ENCODE data around the gene ASB10. TPM values are rescaled to one million over a fixed set of nuclear protein-coding genes. Genes with fewer than 3 reads are reported as not detected.

Gene ASB10
- total and polyA plus RNA-seq, 2 donors (not counting 1 experiment from before 2014, with no cell fraction given) = not detected

GRCh38 chr7:151141855-151142685 lies 45.0 kb downstream of the ASB10 start:
- no peaks in the 10 kb centered on the region for H3K9me3 ChIP-seq (ENCODE audit: control insufficient read depth, insufficient read depth, low read depth, low read length)
- no peaks in the 10 kb centered on the region for H3K27me3 ChIP-seq (ENCODE audit: control insufficient read depth, insufficient read depth, low read length)
- no peak overlapping the region for H3K4me3 ChIP-seq (replicated peaks in 1 of 4; ENCODE audit: control extremely low read depth in 1 of 4, insufficient read depth in 1 of 4, low read depth in 3 of 4, low read length in 4 of 4)
- TF ChIP-seq EZH2 (IDR thresholded peaks at IDR 0.05; ENCODE audit: low read length, missing control alignments) (no peak), CTCF (conservative IDR thresholded peaks at IDR 0.05 in 1 of 2, IDR thresholded peaks at IDR 0.05 in 1 of 2; ENCODE audit: low read depth in 1 of 2, low read length in 2 of 2) (no peak)
- H3K4me1 ChIP-seq (ENCODE audit: control insufficient read depth, extremely low read depth, insufficient read depth, low read length) = no peaks in the 10 kb centered on the region
- no peak overlapping the region for H3K9ac ChIP-seq (ENCODE audit: insufficient read depth, low read length)
- peaks cover 15% of the 10 kb centered on the region for H3K36me3 ChIP-seq (ENCODE audit: control insufficient read depth, insufficient read depth, low read length)
- no peak overlapping the region for H3K27ac ChIP-seq (ENCODE audit: insufficient read depth, low read length)
- no peak overlapping the region for H2AFZ ChIP-seq (ENCODE audit: low read length)
- no peaks in the 10 kb centered on the region for H4K20me1 ChIP-seq (ENCODE audit: control insufficient read depth, extremely low read depth, insufficient read depth, low read length)
- no peaks in the 10 kb centered on the region for H3K79me2 ChIP-seq (ENCODE audit: control insufficient read depth, insufficient read depth, low read length)
- no peak for DNase-seq (ENCODE audit: low read depth in 2 of 2)
- no peak overlapping the region for H3K4me2 ChIP-seq (ENCODE audit: extremely low read depth, insufficient read depth, low read length)

DNA sequence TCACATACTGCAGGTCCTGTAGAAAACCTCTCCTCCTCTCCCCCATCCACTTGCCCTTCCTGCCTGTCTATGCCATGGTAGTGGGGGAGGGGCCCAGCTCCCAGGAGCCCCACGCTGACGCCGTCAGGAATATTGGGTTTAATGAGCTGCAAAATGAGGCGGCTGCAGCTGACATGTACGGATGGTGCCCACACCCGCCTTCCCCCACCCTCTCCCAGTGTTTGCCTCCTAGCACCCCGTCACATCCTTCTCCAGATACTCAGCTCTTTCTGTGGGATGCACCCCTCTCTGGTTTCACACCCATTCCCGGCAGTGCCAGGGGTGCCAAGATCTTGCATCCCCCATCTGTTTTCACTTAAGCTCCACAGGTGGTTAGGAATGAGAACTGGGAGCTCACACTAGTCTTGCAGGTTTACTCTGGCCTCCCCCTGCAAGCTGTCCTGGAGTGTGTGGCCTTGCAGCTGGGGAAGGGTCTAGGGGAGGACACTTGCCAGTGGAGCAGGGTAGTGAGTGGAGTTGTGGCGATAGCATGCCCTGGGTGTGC lies 45.7 kb downstream of the ASB10 start:
- no peak overlapping the region for H2AFZ ChIP-seq (ENCODE audit: low read length)
- DNase-seq (ENCODE audit: low read depth in 2 of 2) = no peak
- H3K79me2 ChIP-seq (ENCODE audit: control insufficient read depth, insufficient read depth, low read length) = no peaks in the 10 kb centered on the region
- H3K4me3 ChIP-seq (replicated peaks in 1 of 4; ENCODE audit: control extremely low read depth in 1 of 4, insufficient read depth in 1 of 4, low read depth in 3 of 4, low read length in 4 of 4) = no peak overlapping the region
- no peaks in the 10 kb centered on the region for H3K27me3 ChIP-seq (ENCODE audit: control insufficient read depth, insufficient read depth, low read length)
- TF ChIP-seq EZH2 (IDR thresholded peaks at IDR 0.05; ENCODE audit: low read length, missing control alignments) = no peak
- TF ChIP-seq CTCF (conservative IDR thresholded peaks at IDR 0.05 in 1 of 2, IDR thresholded peaks at IDR 0.05 in 1 of 2; ENCODE audit: low read depth in 1 of 2, low read length in 2 of 2) = no peak
- H3K4me2 ChIP-seq (ENCODE audit: extremely low read depth, insufficient read depth, low read length) = no peak overlapping the region
- H3K4me1 ChIP-seq (ENCODE audit: control insufficient read depth, extremely low read depth, insufficient read depth, low read length) = no peaks in the 10 kb centered on the region
- H3K27ac ChIP-seq (ENCODE audit: insufficient read depth, low read length) = no peak overlapping the region
- no peaks in the 10 kb centered on the region for H4K20me1 ChIP-seq (ENCODE audit: control insufficient read depth, extremely low read depth, insufficient read depth, low read length)
- no peak overlapping the region for H3K9ac ChIP-seq (ENCODE audit: insufficient read depth, low read length)
- H3K9me3 ChIP-seq (ENCODE audit: control insufficient read depth, insufficient read depth, low read depth, low read length) = no peaks in the 10 kb centered on the region
- peaks cover 15% of the 10 kb centered on the region for H3K36me3 ChIP-seq (ENCODE audit: control insufficient read depth, insufficient read depth, low read length)

DNA sequence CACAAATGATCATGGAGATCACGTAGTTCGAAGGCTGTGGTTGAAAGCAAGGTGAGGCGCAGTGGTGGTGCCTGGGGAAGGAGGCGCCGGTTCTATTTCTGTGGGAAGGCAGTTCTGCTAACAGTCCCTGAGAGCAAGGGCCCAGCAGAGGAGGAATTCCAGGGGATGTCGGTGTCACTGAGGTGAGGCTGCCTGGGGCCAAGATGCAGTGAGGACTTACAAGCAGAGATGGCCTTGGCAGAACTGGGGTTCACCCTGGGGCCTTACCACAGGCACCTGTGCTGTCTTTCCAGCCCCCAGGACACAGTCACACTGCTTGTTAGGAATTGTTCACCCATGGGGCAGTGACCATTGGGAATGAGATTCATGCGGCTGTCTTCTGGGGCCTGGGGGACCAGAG lies 46.2 kb downstream of the ASB10 start:
- Histone ChIP-seq H3K27ac (ENCODE audit: insufficient read depth, low read length) (no peak overlapping the region), H3K9ac (ENCODE audit: insufficient read depth, low read length) (no peak overlapping the region), H3K79me2 (ENCODE audit: control insufficient read depth, insufficient read depth, low read length) (no peaks in the 10 kb centered on the region), H3K4me3 (replicated peaks in 1 of 4; ENCODE audit: control extremely low read depth in 1 of 4, insufficient read depth in 1 of 4, low read depth in 3 of 4, low read length in 4 of 4) (no peak overlapping the region), H2AFZ (ENCODE audit: low read length) (no peak overlapping the region), H3K4me2 (ENCODE audit: extremely low read depth, insufficient read depth, low read length) (no peak overlapping the region), H3K9me3 (ENCODE audit: control insufficient read depth, insufficient read depth, low read depth, low read length) (no peaks in the 10 kb centered on the region), H4K20me1 (ENCODE audit: control insufficient read depth, extremely low read depth, insufficient read depth, low read length) (no peaks in the 10 kb centered on the region), H3K4me1 (ENCODE audit: control insufficient read depth, extremely low read depth, insufficient read depth, low read length) (no peaks in the 10 kb centered on the region), H3K36me3 (ENCODE audit: control insufficient read depth, insufficient read depth, low read length) (peaks cover 18% of the 10 kb centered on the region), H3K27me3 (ENCODE audit: control insufficient read depth, insufficient read depth, low read length) (no peaks in the 10 kb centered on the region)
- TF ChIP-seq EZH2 (IDR thresholded peaks at IDR 0.05; ENCODE audit: low read length, missing control alignments) (no peak), CTCF (conservative IDR thresholded peaks at IDR 0.05 in 1 of 2, IDR thresholded peaks at IDR 0.05 in 1 of 2; ENCODE audit: low read depth in 1 of 2, low read length in 2 of 2) (no peak)
- no peak for DNase-seq (ENCODE audit: low read depth in 2 of 2)

Measured in fibroblast of lung (primary cell).